Mesendoderm (in vitro differentiated cells): ENCODE measurements around the gene GRB10.

Experiments
- DNase-seq: peaks from one replicate; pipeline ENCODE4 v3.0.0; 2013
- H2AK5ac ChIP-seq: 2 replicates; pipeline ENCODE4 v1.6.1; 2013; ENCODE audit warnings: low read length, inconsistent platforms
- H2BK120ac ChIP-seq: 2 replicates; pipeline ENCODE4 v1.6.1; 2013; ENCODE audit warnings: low read depth, mild to moderate bottlenecking, low read length, moderate library complexity, mixed read lengths
- H2BK15ac ChIP-seq: replicated peaks from 2 replicates; pipeline ENCODE4 v1.6.1; 2013; ENCODE audit warnings: low read depth, mild to moderate bottlenecking, moderate library complexity
- H2BK5ac ChIP-seq: 2 replicates; pipeline ENCODE4 v1.6.1; 2013; ENCODE audit warnings: low read length, inconsistent platforms
- H3K18ac ChIP-seq: 2 replicates; pipeline ENCODE4 v1.6.1; 2013; ENCODE audit warnings: mild to moderate bottlenecking, low read length, mixed read lengths
- H3K23ac ChIP-seq: one replicate; pipeline ENCODE4 v1.6.1; 2013; ENCODE audit warnings: low read length
- H3K27ac ChIP-seq: 2 replicates; pipeline ENCODE4 v1.5.1; 2013; ENCODE audit warnings: low read depth, mild to moderate bottlenecking, inconsistent platforms, low read length, moderate library complexity
- H3K27me3 ChIP-seq: 2 replicates; pipeline ENCODE4 v1.6.1; 2013; ENCODE audit warnings: low read length, control low read depth, mild to moderate bottlenecking, inconsistent platforms; ENCODE audit not compliant: insufficient read depth, poor library complexity
- H3K36me3 ChIP-seq: 2 replicates; pipeline ENCODE4 v1.6.1; 2013; ENCODE audit warnings: low read length, inconsistent platforms; ENCODE audit not compliant: control insufficient read depth, insufficient read depth
- H3K4ac ChIP-seq: one replicate; pipeline ENCODE4 v1.6.1; 2013; ENCODE audit warnings: low read depth, mild to moderate bottlenecking, low read length, moderate library complexity
- H3K4me1 ChIP-seq: 2 replicates; pipeline ENCODE4 v1.6.1; 2013; ENCODE audit warnings: low read depth, low read length, inconsistent platforms; ENCODE audit not compliant: control insufficient read depth
- H3K4me2 ChIP-seq: 2 replicates; pipeline ENCODE4 v1.6.1; 2013; ENCODE audit warnings: low read length
- H3K4me3 ChIP-seq: 2 replicates; pipeline ENCODE4 v1.5.1; 2013; ENCODE audit warnings: mild to moderate bottlenecking, low read length
- H3K56ac ChIP-seq: one replicate; pipeline ENCODE4 v1.6.1; 2013; ENCODE audit warnings: low read length
- H3K79me1 ChIP-seq: 2 replicates; pipeline ENCODE4 v1.6.1; 2013; ENCODE audit warnings: low read length, inconsistent platforms
- H3K79me2 ChIP-seq: 2 replicates; pipeline ENCODE4 v1.6.1; 2013; ENCODE audit warnings: mild to moderate bottlenecking, low read length; ENCODE audit not compliant: control insufficient read depth, insufficient read depth
- H3K9ac ChIP-seq: 2 replicates; pipeline ENCODE4 v1.6.1; 2013; ENCODE audit warnings: low read length, inconsistent platforms
- H4K5ac ChIP-seq: one replicate; pipeline ENCODE4 v1.6.1; 2013; ENCODE audit warnings: low read length
- H4K8ac ChIP-seq: one replicate; pipeline ENCODE4 v1.6.1; 2013; ENCODE audit warnings: low read depth, mild to moderate bottlenecking, control low read depth, low read length, moderate library complexity
- WGBS: extraction: QIAGEN DNeasy Blood & Tissue Kit; methylation state at CpG from one replicate; pipeline ENCODE4 v1.1.7; 2013; ENCODE audit warnings: low lambda C conversion rate, missing lambda C conversion rate; ENCODE audit not compliant: insufficient coverage; ENCODE audit errors: extremely low coverage; 5-methylcytosine and 5-hydroxymethylcytosine counted together

Gene GRB10

GRCh38 chr7:50707236-50708006 lies 75.3 kb downstream of the GRB10 start:
- H4K5ac ChIP-seq, result no peak overlapping the region
- no peaks in the 10 kb centered on the region for H3K36me3 ChIP-seq
- H3K9ac ChIP-seq, result no peak overlapping the region
- no peak overlapping the region for H3K23ac ChIP-seq
- H3K4me3 ChIP-seq, result no peak overlapping the region
- H3K27me3 ChIP-seq, result no peaks in the 10 kb centered on the region
- H3K56ac ChIP-seq, result no peak overlapping the region
- no peak overlapping the region for H2BK15ac ChIP-seq
- no peak overlapping the region for H3K27ac ChIP-seq
- peaks cover 42% of the 10 kb centered on the region for H3K79me2 ChIP-seq
- H3K4me1 ChIP-seq, result no peaks in the 10 kb centered on the region
- no peak overlapping the region for H2BK120ac ChIP-seq
- no peak overlapping the region for H3K4ac ChIP-seq
- no peak overlapping the region for H3K4me2 ChIP-seq
- no peak overlapping the region for H2AK5ac ChIP-seq
- H2BK5ac ChIP-seq, result no peak overlapping the region
- H3K18ac ChIP-seq, result no peak overlapping the region
- H4K8ac ChIP-seq, result no peak overlapping the region
- no CpG with 5 or more reads among the region's 9 CpGs for WGBS
- peaks cover 38% of the 10 kb centered on the region for H3K79me1 ChIP-seq
- no peak for DNase-seq

- Histone ChIP-seq H3K4me2 (no peak overlapping the region), H3K4me3 (no peak overlapping the region), H3K56ac (no peak overlapping the region), H2BK5ac (no peak overlapping the region), H3K27ac (no peak overlapping the region), H4K5ac (no peak overlapping the region), H2BK120ac (no peak overlapping the region), H3K79me2 (peaks cover 33% of the 10 kb centered on the region), H3K36me3 (no peaks in the 10 kb centered on the region), H4K8ac (no peak overlapping the region), H2AK5ac (no peak overlapping the region), H3K18ac (no peak overlapping the region), H3K9ac (no peak overlapping the region), H3K79me1 (peaks cover 34% of the 10 kb centered on the region), H2BK15ac (no peak overlapping the region), H3K23ac (no peak overlapping the region), H3K4me1 (no peaks in the 10 kb centered on the region), H3K4ac (no peak overlapping the region), H3K27me3 (no peaks in the 10 kb centered on the region)
- DNase-seq, result no peak
- WGBS, result no CpG with 5 or more reads among the region's 5 CpGs
Measured at GRCh38 chr7:50706469-50706937, 76.2 kb downstream of the GRB10 start.

GRCh38 chr7:50704844-50705243 lies 77.9 kb downstream of the GRB10 start:
- H4K5ac ChIP-seq, result no peak overlapping the region
- H3K18ac ChIP-seq, result no peak overlapping the region
- no peak overlapping the region for H2BK120ac ChIP-seq
- H3K27me3 ChIP-seq, result no peaks in the 10 kb centered on the region
- no peak overlapping the region for H3K9ac ChIP-seq
- H3K79me1 ChIP-seq, result peaks cover 21% of the 10 kb centered on the region
- H3K79me2 ChIP-seq, result peaks cover 19% of the 10 kb centered on the region
- no peak overlapping the region for H3K56ac ChIP-seq
- no peak for DNase-seq
- no peak overlapping the region for H2BK15ac ChIP-seq
- no peak overlapping the region for H2BK5ac ChIP-seq
- H3K36me3 ChIP-seq, result no peaks in the 10 kb centered on the region
- H2AK5ac ChIP-seq, result no peak overlapping the region
- H3K27ac ChIP-seq, result no peak overlapping the region
- no peak overlapping the region for H3K23ac ChIP-seq
- H3K4me2 ChIP-seq, result no peak overlapping the region
- no peaks in the 10 kb centered on the region for H3K4me1 ChIP-seq
- no peak overlapping the region for H4K8ac ChIP-seq
- no peak overlapping the region for H3K4ac ChIP-seq
- H3K4me3 ChIP-seq, result no peak overlapping the region
- WGBS, result no CpG with 5 or more reads among the region's 6 CpGs

- no CpG with 5 or more reads among the region's 6 CpGs for WGBS
- no peaks in the 10 kb centered on the region for H3K36me3 ChIP-seq
Measured at GRCh38 chr7:50703654-50704053, 79.0 kb downstream of the GRB10 start.

GRCh38 chr7:50699143-50699542 lies 83.6 kb downstream of the GRB10 start:
- Histone ChIP-seq H3K9ac (no peak overlapping the region), H2BK120ac (no peak overlapping the region), H3K4me2 (no peak overlapping the region), H2BK15ac (no peak overlapping the region), H3K36me3 (no peaks in the 10 kb centered on the region), H3K27ac (no peak overlapping the region), H3K79me2 (no peaks in the 10 kb centered on the region), H3K56ac (no peak overlapping the region), H3K23ac (no peak overlapping the region), H3K18ac (no peak overlapping the region), H3K27me3 (no peaks in the 10 kb centered on the region), H2BK5ac (no peak overlapping the region), H3K4me3 (no peak overlapping the region), H3K4ac (no peak overlapping the region), H2AK5ac (no peak overlapping the region), H4K8ac (no peak overlapping the region), H3K79me1 (peaks cover 10% of the 10 kb centered on the region), H4K5ac (no peak overlapping the region), H3K4me1 (no peaks in the 10 kb centered on the region)
- DNase-seq, result no peak

More at GRCh38 chr7:50703654-50704053, 79.0 kb downstream of the GRB10 start:
- Histone ChIP-seq H3K9ac (no peak overlapping the region), H2BK120ac (no peak overlapping the region), H3K18ac (no peak overlapping the region), H4K8ac (no peak overlapping the region), H2BK5ac (no peak overlapping the region), H3K56ac (no peak overlapping the region), H3K79me1 (peaks cover 15% of the 10 kb centered on the region), H3K27me3 (no peaks in the 10 kb centered on the region), H2BK15ac (no peak overlapping the region), H3K4me1 (no peaks in the 10 kb centered on the region), H3K79me2 (peaks cover 12% of the 10 kb centered on the region), H4K5ac (no peak overlapping the region), H2AK5ac (no peak overlapping the region), H3K23ac (no peak overlapping the region), H3K27ac (no peak overlapping the region), H3K4ac (no peak overlapping the region), H3K4me3 (no peak overlapping the region), H3K4me2 (no peak overlapping the region)
- no peak for DNase-seq

GRCh38 chr7:50697748-50698147 lies 84.9 kb downstream of the GRB10 start:
- Histone ChIP-seq H3K23ac (no peak overlapping the region), H2BK5ac (no peak overlapping the region), H3K4me2 (no peak overlapping the region), H2AK5ac (no peak overlapping the region), H3K79me2 (peaks cover 1% of the 10 kb centered on the region), H3K4me1 (no peaks in the 10 kb centered on the region), H3K4ac (no peak overlapping the region), H3K56ac (no peak overlapping the region), H2BK15ac (no peak overlapping the region), H3K18ac (no peak overlapping the region), H3K36me3 (no peaks in the 10 kb centered on the region), H3K79me1 (peaks cover 14% of the 10 kb centered on the region), H4K5ac (no peak overlapping the region), H3K27me3 (no peaks in the 10 kb centered on the region), H3K9ac (no peak overlapping the region), H4K8ac (no peak overlapping the region), H3K4me3 (no peak overlapping the region), H2BK120ac (no peak overlapping the region), H3K27ac (no peak overlapping the region)
- no peak for DNase-seq
- WGBS, result no CpG with 5 or more reads among the region's 1 CpG
